H9 (cell line): Measurements from ENCODE around the gene OR52M1. TPM values are rescaled to one million over a fixed set of nuclear protein-coding genes. Genes with fewer than 3 reads are reported as not detected.

Source experiments
- DNase-seq: peaks from one replicate; pipeline ENCODE4 v3.0.0-alpha.2; 2017
- H2AFZ ChIP-seq: one replicate; pipeline ENCODE4 v1.6.1; 2013; ENCODE audit warnings: mild to moderate bottlenecking, low read length, control low read depth, moderate library complexity
- H2AK5ac ChIP-seq: 2 replicates; pipeline ENCODE4 v1.6.1; 2013; ENCODE audit warnings: low read length, control low read depth, mixed read lengths; ENCODE audit not compliant: insufficient read length
- H2BK120ac ChIP-seq: one replicate; pipeline ENCODE4 v1.6.1; 2013; ENCODE audit warnings: low read depth, mild to moderate bottlenecking, low read length, control low read depth, inconsistent platforms; ENCODE audit not compliant: poor library complexity, severe bottlenecking
- H2BK12ac ChIP-seq: 2 replicates; pipeline ENCODE4 v1.6.1; 2013; ENCODE audit warnings: low read length, control low read depth, mixed read lengths, low read depth; ENCODE audit not compliant: insufficient read length
- H2BK15ac ChIP-seq: 2 replicates; pipeline ENCODE4 v1.6.1; 2013; ENCODE audit warnings: low read depth, low read length, control low read depth
- H2BK20ac ChIP-seq: one replicate; pipeline ENCODE4 v1.6.1; 2013; ENCODE audit warnings: low read depth, mild to moderate bottlenecking, low read length, control low read depth, inconsistent platforms; ENCODE audit not compliant: poor library complexity, severe bottlenecking
- H2BK5ac ChIP-seq: 2 replicates; pipeline ENCODE4 v1.6.1; 2013; ENCODE audit warnings: low read length, control low read depth, mixed read lengths; ENCODE audit not compliant: insufficient read length
- H3K14ac ChIP-seq: 2 replicates; pipeline ENCODE4 v1.6.1; 2013; ENCODE audit warnings: low read length, control low read depth; ENCODE audit not compliant: insufficient read depth
- H3K18ac ChIP-seq: 2 replicates; pipeline ENCODE4 v1.6.1; 2013; ENCODE audit warnings: low read depth, mild to moderate bottlenecking, mixed read lengths, low read length, control low read depth; ENCODE audit not compliant: insufficient read length
- H3K23ac ChIP-seq: 2 replicates; pipeline ENCODE4 v1.6.1; 2013; ENCODE audit warnings: low read length, control low read depth, mixed read lengths, low read depth; ENCODE audit not compliant: insufficient read length
- H3K23me2 ChIP-seq: 2 replicates; pipeline ENCODE4 v1.6.1; 2013; ENCODE audit warnings: low read depth, mild to moderate bottlenecking, mixed read lengths, low read length, control low read depth; ENCODE audit not compliant: insufficient read length, poor library complexity, severe bottlenecking
- H3K27ac ChIP-seq: 2 replicates; pipeline ENCODE4 v1.5.1; 2013; ENCODE audit warnings: low read length, control low read depth, mixed read lengths, low read depth; ENCODE audit not compliant: insufficient read length
- H3K27me3 ChIP-seq: 2 replicates; pipeline ENCODE4 v1.6.1; 2013; ENCODE audit warnings: low read length, control low read depth, inconsistent platforms; ENCODE audit not compliant: insufficient read depth
- H3K4ac ChIP-seq: 2 replicates; pipeline ENCODE4 v1.6.1; 2013; ENCODE audit warnings: low read depth, mild to moderate bottlenecking, control low read depth, inconsistent platforms, low read length, moderate library complexity
- H3K4me1 ChIP-seq: 2 replicates; pipeline ENCODE4 v1.6.1; 2013; ENCODE audit warnings: low read length, control low read depth, inconsistent platforms; ENCODE audit not compliant: insufficient read depth
- H3K4me2 ChIP-seq: 2 replicates; pipeline ENCODE4 v1.6.1; 2013; ENCODE audit warnings: low read length, control low read depth, mixed read lengths; ENCODE audit not compliant: insufficient read length, insufficient read depth
- H3K56ac ChIP-seq: 2 replicates; pipeline ENCODE4 v1.6.1; 2013; ENCODE audit warnings: low read depth, mild to moderate bottlenecking, mixed read lengths, low read length, control low read depth; ENCODE audit not compliant: insufficient read length
- H3K79me1 ChIP-seq: 2 replicates; pipeline ENCODE4 v1.6.1; 2013; ENCODE audit warnings: low read depth, mild to moderate bottlenecking, moderate library complexity, low read length, control low read depth, inconsistent platforms; ENCODE audit not compliant: insufficient read depth, poor library complexity, severe bottlenecking
- H3K79me2 ChIP-seq: 2 replicates; pipeline ENCODE4 v1.6.1; 2013; ENCODE audit warnings: low read length, control low read depth, inconsistent platforms; ENCODE audit not compliant: insufficient read depth
- H3K9ac ChIP-seq: 2 replicates; pipeline ENCODE4 v1.6.1; 2013; ENCODE audit warnings: low read length, control low read depth, mixed read lengths; ENCODE audit not compliant: insufficient read length; ENCODE audit errors: extremely low read depth
- H3K9me3 ChIP-seq: one replicate; pipeline ENCODE4 v1.6.1; 2013; ENCODE audit warnings: low read depth, low read length, inconsistent platforms; ENCODE audit not compliant: control insufficient read depth
- H3T11ph ChIP-seq: one replicate; pipeline ENCODE4 v1.6.1; 2013; ENCODE audit warnings: mild to moderate bottlenecking, low read length, control low read depth, inconsistent platforms
- H4K20me1 ChIP-seq: one replicate; pipeline ENCODE4 v1.6.1; 2013; ENCODE audit not compliant: control insufficient read depth, insufficient read length, insufficient read depth
- H4K5ac ChIP-seq: 2 replicates; pipeline ENCODE4 v1.6.1; 2013; ENCODE audit warnings: low read depth, mild to moderate bottlenecking, mixed read lengths, low read length, control low read depth; ENCODE audit not compliant: insufficient read length
- H4K8ac ChIP-seq: replicated peaks from 2 replicates; pipeline ENCODE4 v1.6.1; 2013; ENCODE audit warnings: low read length, control low read depth, mixed read lengths, low read depth; ENCODE audit not compliant: insufficient read length
- H4K91ac ChIP-seq: 2 replicates; pipeline ENCODE4 v1.6.1; 2013; ENCODE audit warnings: low read depth, mild to moderate bottlenecking, moderate library complexity, mixed read lengths, low read length, control low read depth; ENCODE audit not compliant: insufficient read length
- H3K27ac Mint-ChIP-seq, 3 experiments: 2 replicates in 2 of 3; 3 replicates in 1 of 3; pipeline ENCODE4 v1.8.0; 2020 to 2021; ENCODE audit warnings: mixed read lengths in 3 of 3, mild to moderate bottlenecking in 1 of 3, moderate library complexity in 1 of 3
- H3K27me3 Mint-ChIP-seq: 2 replicates; pipeline ENCODE4 v1.8.0; 2021; ENCODE audit warnings: low read depth, mild to moderate bottlenecking, moderate library complexity, mixed read lengths
- H3K36me3 Mint-ChIP-seq, 3 experiments: 2 replicates in 2 of 3; 3 replicates in 1 of 3; pipeline ENCODE4 v1.8.0; 2020 to 2021; ENCODE audit warnings: low read depth in 3 of 3, mixed read lengths in 3 of 3; ENCODE audit not compliant: insufficient read depth in 1 of 3
- H3K4me1 Mint-ChIP-seq, 2 experiments: 2 replicates each; pipeline ENCODE4 v1.8.0; 2020; ENCODE audit warnings: mixed read lengths in 2 of 2
- H3K4me3 Mint-ChIP-seq, 2 experiments: 2 replicates in 1 of 2; 3 replicates in 1 of 2; pipeline ENCODE4 v1.8.0; 2020 to 2021; ENCODE audit warnings: mild to moderate bottlenecking in 2 of 2, mixed read lengths in 2 of 2, moderate library complexity in 1 of 2
- H3K9me3 Mint-ChIP-seq, 2 experiments: 2 replicates in 1 of 2; 3 replicates in 1 of 2; pipeline ENCODE4 v1.8.0; 2020; ENCODE audit warnings: mild to moderate bottlenecking in 2 of 2, mixed read lengths in 2 of 2, moderate library complexity in 1 of 2
- CTCF ChIP-seq: fragments of 200-600 bp; sonication (generic); conservative IDR thresholded peaks from 3 replicates; pipeline ENCODE4 v1.8.0; 2021; ENCODE audit warnings: antibody characterized with exemption, mild to moderate bottlenecking
- WGBS: extraction: QIAGEN DNeasy Blood & Tissue Kit; methylation state at CpG from one replicate; pipeline ENCODE4 v1.1.7; 2013; ENCODE audit warnings: missing lambda C conversion rate, low lambda C conversion rate, mixed read lengths; ENCODE audit not compliant: insufficient read length; ENCODE audit errors: extremely low coverage; 5-methylcytosine and 5-hydroxymethylcytosine counted together
- total RNA-seq: library from RNA; stranded (reverse); gene quantifications from 2 replicates; pipeline ENCODE4 v1.2.1, GENCODE V29; 2021

The OR52M1 gene
- total RNA-seq, 1 experiment from 2014 or later = not detected

- no peak overlapping the region for H4K91ac ChIP-seq
- H3K27ac ChIP-seq = no peak overlapping the region
- no peak for TF ChIP-seq CTCF
- DNase-seq = no peak
- H2BK120ac ChIP-seq = no peak overlapping the region
- H2AFZ ChIP-seq = no peak overlapping the region
- no peaks in the 10 kb centered on the region for H4K20me1 ChIP-seq
- H3K4me1 ChIP-seq = no peaks in the 10 kb centered on the region
- no peaks in the 10 kb centered on the region for H3K9me3 ChIP-seq
- H3T11ph ChIP-seq = no peak overlapping the region
- Mint-ChIP-seq H3K27ac (no peak overlapping the region), H3K27me3 (peaks cover 16% of the 10 kb centered on the region), H3K36me3 (no peaks in the 10 kb centered on the region), H3K4me3 (no peak overlapping the region), H3K9me3 (no peaks in the 10 kb centered on the region), H3K4me1 (no peaks in the 10 kb centered on the region)
- no peak overlapping the region for H2BK15ac ChIP-seq
- no peak overlapping the region for H3K18ac ChIP-seq
- H2BK20ac ChIP-seq = no peak overlapping the region
- H3K14ac ChIP-seq = no peak overlapping the region
- no peak overlapping the region for H3K4ac ChIP-seq
- H3K23ac ChIP-seq = no peak overlapping the region
- H3K27me3 ChIP-seq = no peaks in the 10 kb centered on the region
- H3K4me2 ChIP-seq = no peak overlapping the region
- no peaks in the 10 kb centered on the region for H3K79me2 ChIP-seq
- no CpG with 5 or more reads among the region's 3 CpGs for WGBS
- no peak overlapping the region for H2AK5ac ChIP-seq
- H3K56ac ChIP-seq = no peak overlapping the region
- no peak overlapping the region for H4K8ac ChIP-seq
- H2BK12ac ChIP-seq = no peak overlapping the region
- no peak overlapping the region for H3K9ac ChIP-seq
- no peaks in the 10 kb centered on the region for H3K79me1 ChIP-seq
- no peak overlapping the region for H4K5ac ChIP-seq
- no peak overlapping the region for H2BK5ac ChIP-seq
- no peaks in the 10 kb centered on the region for H3K23me2 ChIP-seq
Measured at GRCh38 chr11:4589017-4589416, 44.0 kb downstream of the OR52M1 start.
